Prostate gland (tissue), 2 donors: ENCODE results near the gene TNS4.

ENCODE experiments used
- CTCF ChIP-seq, 4 experiments: fragments of 200-600 bp in 2 of 4; fragments of 450-650 bp in 2 of 4; sonication (generic) in 2 of 4; IDR thresholded peaks; 1 replicate in 3 of 4; 2 replicates in 1 of 4; pipeline ENCODE4 v1.5.1; 2016 to 2019; ENCODE audit warnings: antibody characterized with exemption in 4 of 4, mild to moderate bottlenecking in 2 of 4, moderate library complexity in 2 of 4
- POLR2A ChIP-seq: fragments of 450-650 bp; IDR thresholded peaks from one replicate; pipeline ENCODE4 v1.6.1; 2016; ENCODE audit warnings: antibody characterized with exemption, mild to moderate bottlenecking

- TF ChIP-seq POLR2A (no peak), CTCF (IDR thresholded peaks at IDR 0.05) (no peak)
These were observed 39.0 kb upstream of the TNS4 start for GRCh38 chr17:40540448-40540847.
